Measurements from ENCODE around the gene ZFP91.

- TF ChIP-seq POLR2AphosphoS5 (IDR thresholded peaks at IDR 0.05; ENCODE audit: low read depth, low read length) (no peak), TAF1 (IDR thresholded peaks at IDR 0.05; ENCODE audit: borderline replicate concordance, insufficient read depth, low read length) (no peak), SIN3A (IDR thresholded peaks at IDR 0.05; ENCODE audit: borderline replicate concordance, insufficient read depth, low read length) (no peak)
Measured at GRCh38 chr11:58658623-58659022, 79.8 kb downstream of the ZFP91 start.
